MG63 (cell line): Measurements from ENCODE around the gene CLASRP. TPM values are rescaled to one million over a fixed set of nuclear protein-coding genes. Genes with fewer than 3 reads are reported as not detected.
"Not testable (repeated sequence)": the region's sequence is repeated elsewhere in the genome, so short reads cannot be mapped to it uniquely, and the experiment has no call there.

Experiments
- DNase-seq: peaks from one replicate; pipeline ENCODE4 v3.0.0-alpha.2; 2020
- H3K27me3 ChIP-seq: fragments of 250-450 bp; sonication (Bioruptor Pico); 2 replicates; pipeline ENCODE4 v1.5.1; 2020; ENCODE audit warnings: mild to moderate bottlenecking, moderate library complexity
- H3K36me3 ChIP-seq: fragments of 250-450 bp; sonication (Bioruptor Pico); 2 replicates; pipeline ENCODE4 v1.5.1; 2020; ENCODE audit warnings: mild to moderate bottlenecking, moderate library complexity
- H3K4me3 ChIP-seq: fragments of 250-450 bp; sonication (Bioruptor Pico); 2 replicates; pipeline ENCODE4 v1.5.1; 2020; ENCODE audit warnings: mild to moderate bottlenecking, moderate library complexity
- H3K9me3 ChIP-seq: fragments of 250-450 bp; sonication (Bioruptor Pico); 2 replicates; pipeline ENCODE4 v1.5.1; 2020; ENCODE audit warnings: mild to moderate bottlenecking, moderate library complexity
- total RNA-seq: library from RNA; depleted of rRNA; stranded (reverse); fragments of >200 nt; shearing (Covaris generic); gene quantifications from 2 replicates; pipeline ENCODE4 v1.2.3, GENCODE V29; 2014; ENCODE audit warnings: low replicate concordance; rRNA removed

CLASRP gene, protein sequence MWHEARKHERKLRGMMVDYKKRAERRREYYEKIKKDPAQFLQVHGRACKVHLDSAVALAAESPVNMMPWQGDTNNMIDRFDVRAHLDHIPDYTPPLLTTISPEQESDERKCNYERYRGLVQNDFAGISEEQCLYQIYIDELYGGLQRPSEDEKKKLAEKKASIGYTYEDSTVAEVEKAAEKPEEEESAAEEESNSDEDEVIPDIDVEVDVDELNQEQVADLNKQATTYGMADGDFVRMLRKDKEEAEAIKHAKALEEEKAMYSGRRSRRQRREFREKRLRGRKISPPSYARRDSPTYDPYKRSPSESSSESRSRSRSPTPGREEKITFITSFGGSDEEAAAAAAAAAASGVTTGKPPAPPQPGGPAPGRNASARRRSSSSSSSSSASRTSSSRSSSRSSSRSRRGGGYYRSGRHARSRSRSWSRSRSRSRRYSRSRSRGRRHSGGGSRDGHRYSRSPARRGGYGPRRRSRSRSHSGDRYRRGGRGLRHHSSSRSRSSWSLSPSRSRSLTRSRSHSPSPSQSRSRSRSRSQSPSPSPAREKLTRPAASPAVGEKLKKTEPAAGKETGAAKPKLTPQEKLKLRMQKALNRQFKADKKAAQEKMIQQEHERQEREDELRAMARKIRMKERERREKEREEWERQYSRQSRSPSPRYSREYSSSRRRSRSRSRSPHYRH
- 22.7 and 25.1 TPM in 2 replicates for total RNA-seq

DNA sequence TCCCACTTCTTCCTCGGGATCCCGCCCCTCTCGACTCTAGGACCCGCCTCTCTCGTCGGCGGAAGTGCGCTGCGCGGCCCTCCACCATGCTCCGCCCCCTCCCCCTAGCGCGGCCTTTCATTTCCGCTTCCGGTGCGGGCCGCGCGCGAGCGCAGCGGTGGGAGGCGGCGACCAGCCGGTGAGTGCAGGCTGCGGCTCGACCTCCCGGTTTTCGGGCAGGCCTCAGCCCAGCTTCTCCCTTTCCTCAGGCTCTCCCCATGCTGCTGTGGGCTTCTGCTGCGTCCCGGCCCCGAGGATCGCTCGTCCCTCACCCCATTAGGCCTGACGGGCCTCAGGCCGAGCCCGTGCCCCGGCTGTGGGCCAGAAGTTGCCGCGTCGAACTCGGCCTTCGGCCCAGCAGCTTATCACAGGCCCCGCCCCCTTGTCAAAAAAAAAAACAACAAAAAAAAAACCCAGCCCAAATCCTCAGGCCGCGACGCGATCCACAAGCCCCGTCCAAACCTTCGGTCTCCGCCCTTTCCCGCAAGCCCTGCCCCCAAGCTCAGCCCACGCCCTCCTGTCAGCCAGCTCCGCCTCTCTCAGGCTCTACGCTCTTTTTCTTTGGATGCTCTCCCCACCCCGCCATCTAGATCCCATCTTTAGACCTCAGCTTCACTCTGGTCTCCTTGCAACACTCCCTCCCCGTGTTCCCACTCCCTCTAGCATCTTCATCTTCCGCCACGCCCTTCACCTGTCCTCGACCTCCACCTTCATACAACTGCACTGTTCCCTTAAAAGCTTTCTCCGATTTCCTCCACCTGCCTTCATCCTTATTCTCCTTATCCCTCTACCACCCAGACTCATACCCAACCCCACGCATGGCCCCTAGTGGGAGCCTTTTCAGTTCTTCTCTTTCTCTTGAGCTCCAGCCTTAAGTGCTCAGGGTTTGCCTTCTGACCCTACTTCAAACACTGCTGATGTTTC lies at the start of gene CLASRP:
Gene CLASRP (plus strand): TSS at position 115 of the 963 bp plus-strand sequence. CDS start 1,168 bp downstream, outside the sequence.
- Histone ChIP-seq H3K36me3 (peaks cover 54% of the 10 kb centered on the region), H3K9me3 (no peaks in the 10 kb centered on the region), H3K27me3 (no peaks in the 10 kb centered on the region), H3K4me3 (peak within 1 kb of the TSS; percentile 92)
- DNase-seq: peak; percentile 93

DNA sequence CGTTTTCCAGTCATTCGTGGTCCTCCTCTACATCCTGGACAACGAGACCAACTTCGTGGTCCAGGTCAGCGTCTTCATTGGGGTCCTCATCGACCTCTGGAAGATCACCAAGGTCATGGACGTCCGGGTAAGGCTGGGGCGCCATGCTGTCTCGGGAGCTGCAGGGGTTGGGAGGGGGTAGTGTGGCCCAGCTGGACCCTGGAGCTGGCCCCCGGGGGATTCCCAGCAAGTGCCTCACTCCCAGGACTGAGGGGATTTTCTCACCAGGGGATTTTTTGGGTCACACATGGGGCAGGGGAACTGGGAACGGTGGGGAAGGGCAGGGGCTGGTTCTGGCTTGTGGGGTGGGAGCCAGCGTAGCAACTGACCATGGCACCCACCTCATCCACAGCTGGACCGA lies 48.4 kb upstream of the CLASRP start:
- no peak overlapping the region for H3K4me3 ChIP-seq
- no peaks in the 10 kb centered on the region for H3K27me3 ChIP-seq
- peaks cover 44% of the 10 kb centered on the region for H3K36me3 ChIP-seq
- DNase-seq: no peak
- H3K9me3 ChIP-seq: no peaks in the 10 kb centered on the region

DNA sequence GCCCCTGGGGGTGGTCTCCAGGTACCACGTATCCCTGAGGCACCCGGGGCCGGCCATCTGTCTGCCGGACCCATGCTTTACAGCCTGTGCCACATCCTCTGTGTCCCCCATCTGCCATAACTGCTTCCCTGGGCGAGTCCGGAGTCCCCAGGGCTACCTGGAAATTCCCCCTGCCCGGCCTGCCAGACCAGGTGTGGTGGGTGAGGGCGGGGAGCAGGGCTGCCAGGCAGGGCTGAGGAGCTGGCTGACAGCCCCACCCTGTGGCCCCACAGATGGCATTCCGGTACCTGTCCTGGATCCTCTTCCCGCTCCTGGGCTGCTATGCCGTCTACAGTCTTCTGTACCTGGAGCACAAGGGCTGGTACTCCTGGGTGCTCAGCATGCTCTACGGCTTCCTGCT lies 47.9 kb upstream of the CLASRP start:
- peaks cover 44% of the 10 kb centered on the region for H3K36me3 ChIP-seq

DNA sequence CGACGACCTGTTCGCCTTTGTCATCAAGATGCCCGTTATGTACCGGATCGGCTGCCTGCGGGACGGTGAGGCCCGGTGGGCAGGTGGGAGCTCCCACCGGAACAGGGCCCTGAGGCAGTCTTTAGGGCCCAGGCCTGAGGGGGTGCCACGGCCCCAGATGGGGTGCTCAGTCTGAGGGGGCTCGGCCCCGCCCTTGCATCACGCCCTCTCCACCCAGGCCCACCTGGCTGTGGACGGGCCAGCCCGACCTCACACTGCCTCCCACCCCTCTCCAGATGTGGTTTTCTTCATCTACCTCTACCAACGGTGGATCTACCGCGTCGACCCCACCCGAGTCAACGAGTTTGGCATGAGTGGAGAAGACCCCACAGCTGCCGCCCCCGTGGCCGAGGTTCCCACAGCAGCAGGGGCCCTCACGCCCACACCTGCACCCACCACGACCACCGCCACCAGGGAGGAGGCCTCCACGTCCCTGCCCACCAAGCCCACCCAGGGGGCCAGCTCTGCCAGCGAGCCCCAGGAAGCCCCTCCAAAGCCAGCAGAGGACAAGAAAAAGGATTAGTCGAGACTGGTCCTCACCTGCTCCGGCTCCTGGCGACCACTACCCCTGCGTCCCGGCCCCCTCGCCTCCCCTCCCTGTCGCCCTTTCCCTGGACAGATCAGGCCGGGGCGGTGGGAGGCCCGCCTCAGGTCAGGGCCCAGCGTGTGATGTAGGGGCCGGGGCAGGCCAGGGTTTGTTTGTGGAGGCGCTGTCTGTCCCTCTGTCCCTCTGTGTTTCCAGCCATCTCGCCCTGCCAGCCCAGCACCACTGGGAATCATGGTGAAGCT lies 46.3 kb upstream of the CLASRP start:
- H3K36me3 ChIP-seq: peaks cover 43% of the 10 kb centered on the region
- H3K4me3 ChIP-seq: no peak overlapping the region
- no peak for DNase-seq
- no peaks in the 10 kb centered on the region for H3K9me3 ChIP-seq
- H3K27me3 ChIP-seq: no peaks in the 10 kb centered on the region

More for the DNA sequence above, 47.9 kb upstream of the CLASRP start:
- no peak overlapping the region for H3K4me3 ChIP-seq
- H3K27me3 ChIP-seq: no peaks in the 10 kb centered on the region
- no peaks in the 10 kb centered on the region for H3K9me3 ChIP-seq
- no peak for DNase-seq

DNA sequence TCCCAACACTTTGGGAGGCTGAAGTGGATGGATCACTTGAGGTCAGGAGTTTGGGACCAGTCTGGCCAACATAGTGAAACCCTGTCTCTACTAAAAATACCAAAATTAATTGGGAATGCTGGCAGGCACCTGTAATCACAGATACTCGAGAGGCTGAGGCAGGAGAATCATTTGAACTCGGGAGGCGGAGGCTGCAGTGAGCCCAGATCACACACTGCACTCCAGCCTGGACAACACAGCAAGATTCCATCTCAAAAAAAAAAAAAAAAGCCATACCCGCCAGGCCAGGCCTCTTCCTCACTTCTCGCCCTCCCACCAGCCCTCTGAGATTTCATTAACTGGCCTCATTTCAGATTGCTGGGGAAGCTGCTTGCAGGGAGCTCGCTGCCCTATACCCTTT lies 45.3 kb upstream of the CLASRP start:
- Histone ChIP-seq H3K36me3 (peaks cover 33% of the 10 kb centered on the region), H3K4me3 (no peak overlapping the region), H3K27me3 (no peaks in the 10 kb centered on the region), H3K9me3 (no peaks in the 10 kb centered on the region)
- no peak for DNase-seq

DNA sequence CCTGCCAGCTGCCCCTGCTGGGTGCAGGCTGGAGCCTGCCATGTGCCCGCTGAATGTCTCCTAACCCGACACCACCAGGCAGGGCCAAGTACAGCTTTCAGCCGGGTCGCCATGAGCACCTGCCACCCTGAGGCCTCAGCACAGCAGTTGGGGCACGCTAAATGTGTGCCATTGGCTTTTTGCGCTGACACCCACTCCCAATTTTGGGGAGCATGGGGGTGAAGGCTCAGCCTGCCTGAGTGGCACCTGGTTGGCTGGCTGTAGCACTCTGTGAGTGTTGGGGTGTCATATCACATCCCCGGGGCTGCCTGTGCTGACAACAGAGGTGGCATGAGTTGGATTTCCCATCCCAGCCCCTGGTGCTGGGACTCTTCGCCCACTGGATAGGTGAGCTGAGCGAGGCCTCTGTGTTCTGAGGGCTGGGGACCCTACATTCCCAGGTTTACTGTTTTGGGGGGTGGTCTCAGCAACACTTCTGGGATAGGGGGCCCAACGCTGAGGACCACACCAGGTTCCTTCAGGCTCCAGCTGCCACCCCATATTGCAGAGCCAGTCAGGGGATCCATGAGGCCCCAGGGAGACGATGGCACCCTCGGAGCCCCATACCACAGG lies 44.8 kb upstream of the CLASRP start:
- DNase-seq: no peak
- H3K27me3 ChIP-seq: no peaks in the 10 kb centered on the region
- H3K4me3 ChIP-seq: no peak overlapping the region
- H3K36me3 ChIP-seq: peaks cover 28% of the 10 kb centered on the region
- H3K9me3 ChIP-seq: no peaks in the 10 kb centered on the region

DNA sequence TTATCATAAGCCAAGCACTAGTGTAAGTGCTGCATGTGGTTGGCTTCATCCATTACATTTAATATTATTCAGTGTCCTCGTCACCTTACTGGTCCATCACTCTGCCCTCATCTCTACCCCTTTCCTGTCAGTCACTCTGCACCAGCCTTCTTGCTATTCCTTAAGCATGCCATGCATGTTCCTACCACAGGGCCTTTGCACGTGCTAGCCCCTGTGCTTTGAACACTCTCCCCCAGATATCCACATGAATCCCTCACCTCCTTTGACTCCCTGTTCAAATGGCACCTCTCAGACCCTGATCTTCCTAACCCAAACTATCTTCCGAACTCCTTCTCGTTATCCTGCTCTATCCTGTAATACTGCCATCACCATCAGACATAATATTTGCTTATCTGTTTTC lies 40.8 kb upstream of the CLASRP start:
- Histone ChIP-seq H3K36me3 (no peaks in the 10 kb centered on the region; the same call in 1 of the 2 replicates), H3K27me3 (no peaks in the 10 kb centered on the region), H3K4me3 (no peak overlapping the region), H3K9me3 (no peaks in the 10 kb centered on the region)
- no peak for DNase-seq

DNA sequence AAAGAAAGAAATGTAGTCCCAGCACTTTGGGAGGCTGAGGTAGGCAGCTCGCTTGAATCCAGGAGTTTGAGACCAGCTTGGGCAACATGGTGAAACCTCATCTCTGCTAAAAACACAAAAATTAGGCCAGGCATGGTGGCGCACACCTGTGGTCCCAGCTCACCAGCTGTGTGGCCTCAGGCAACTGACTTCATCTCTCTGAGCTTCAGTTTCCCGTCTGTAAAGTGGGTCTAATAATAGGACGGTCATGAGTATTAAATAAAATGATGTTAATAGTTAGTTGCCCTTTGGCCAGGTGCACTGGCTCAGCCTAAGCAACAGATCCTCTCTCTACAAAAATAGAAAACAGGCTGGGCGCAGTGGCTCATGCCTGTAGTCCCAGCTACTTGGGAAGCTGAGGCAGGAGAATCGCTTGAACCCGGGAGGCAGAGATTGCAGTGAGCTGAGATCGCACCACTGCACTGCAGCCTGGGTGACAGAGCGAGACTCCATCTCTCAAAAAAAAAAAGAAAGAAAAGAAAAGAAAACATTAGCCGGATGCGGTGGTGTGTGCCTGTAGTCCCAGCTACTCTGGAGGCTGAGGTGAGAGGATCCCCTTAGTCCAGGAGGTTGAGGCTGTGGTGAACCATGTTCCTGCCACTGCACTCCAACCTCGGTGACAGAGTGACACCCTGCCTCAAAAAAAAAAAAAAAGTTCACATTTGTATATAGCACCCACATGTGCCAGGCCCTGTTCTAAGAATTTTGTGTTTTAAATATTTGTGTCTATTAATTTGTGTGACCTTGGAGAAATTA lies 39.5 kb upstream of the CLASRP start:
- DNase-seq, H3K36me3 ChIP-seq, H3K9me3 ChIP-seq: not testable (repeated sequence)

DNA sequence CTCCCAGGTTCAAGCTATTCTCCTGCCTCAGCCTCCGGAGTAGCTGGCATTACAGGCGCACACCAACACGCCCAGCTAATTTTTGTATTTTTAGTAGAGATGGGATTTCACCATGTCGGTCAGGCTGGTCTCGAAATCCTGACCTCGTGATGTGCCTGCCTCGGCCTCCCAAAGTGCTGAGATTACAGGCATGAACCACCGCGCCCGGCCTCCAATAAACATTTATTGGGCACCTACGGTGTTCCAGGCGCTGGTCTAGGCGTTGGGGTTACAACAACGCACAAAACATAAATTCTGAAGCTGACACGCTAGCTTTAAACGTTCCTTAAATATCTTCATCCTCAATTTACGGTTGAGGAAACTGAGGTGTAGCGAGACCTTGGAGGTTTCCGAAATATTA lies 38.2 kb upstream of the CLASRP start:
- DNase-seq, H3K27me3 ChIP-seq: not testable (repeated sequence)
- H3K4me3 ChIP-seq: peak overlapping the region; percentile 68

More for the DNA sequence above, 39.5 kb upstream of the CLASRP start:
- not testable (repeated sequence) for H3K4me3 ChIP-seq, H3K27me3 ChIP-seq

DNA sequence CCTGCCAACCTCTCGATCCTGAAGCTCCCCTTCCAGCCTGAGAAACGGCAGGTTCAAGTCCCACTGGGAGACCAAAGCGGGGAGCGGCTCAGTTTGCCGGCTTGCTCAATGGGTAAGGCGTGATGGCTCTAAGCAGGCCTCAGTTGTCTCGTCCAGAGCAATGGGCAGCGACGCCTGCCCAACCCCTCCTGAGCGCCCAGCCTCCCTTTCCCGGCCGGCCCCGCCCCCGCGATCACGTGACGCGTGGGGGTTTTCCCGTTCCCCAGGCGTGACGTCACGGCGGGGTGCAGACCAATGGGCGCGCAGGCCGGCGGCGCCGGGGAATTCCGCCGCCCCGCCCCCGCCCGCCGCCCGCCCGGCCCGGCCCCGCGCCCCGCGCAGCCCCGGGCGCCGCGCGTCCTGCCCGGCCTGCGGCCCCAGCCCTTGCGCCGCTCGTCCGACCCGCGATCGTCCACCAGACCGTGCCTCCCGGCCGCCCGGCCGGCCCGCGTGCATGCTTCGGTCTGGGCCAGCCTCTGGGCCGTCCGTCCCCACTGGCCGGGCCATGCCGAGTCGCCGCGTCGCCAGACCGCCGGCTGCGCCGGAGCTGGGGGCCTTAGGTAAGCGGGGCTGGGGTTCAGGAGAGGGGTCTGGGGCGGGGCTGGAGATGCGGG lies 37.6 kb upstream of the CLASRP start, which contains the start of gene RELB:
Gene RELB (plus strand): TSS at position 378 of the 653 bp plus-strand sequence. CDS start 116 bp downstream, at position 494.
- H3K36me3 ChIP-seq: peaks cover 2% of the 10 kb centered on the region; the same call in 1 of the 2 replicates
- DNase-seq: peak; percentile 90
- no peaks in the 10 kb centered on the region for H3K27me3 ChIP-seq
- H3K4me3 ChIP-seq: peak within 1 kb of the TSS; percentile 68
- no peaks in the 10 kb centered on the region for H3K9me3 ChIP-seq

More for the DNA sequence above, 38.2 kb upstream of the CLASRP start:
- H3K9me3 ChIP-seq, H3K36me3 ChIP-seq: not testable (repeated sequence)

DNA sequence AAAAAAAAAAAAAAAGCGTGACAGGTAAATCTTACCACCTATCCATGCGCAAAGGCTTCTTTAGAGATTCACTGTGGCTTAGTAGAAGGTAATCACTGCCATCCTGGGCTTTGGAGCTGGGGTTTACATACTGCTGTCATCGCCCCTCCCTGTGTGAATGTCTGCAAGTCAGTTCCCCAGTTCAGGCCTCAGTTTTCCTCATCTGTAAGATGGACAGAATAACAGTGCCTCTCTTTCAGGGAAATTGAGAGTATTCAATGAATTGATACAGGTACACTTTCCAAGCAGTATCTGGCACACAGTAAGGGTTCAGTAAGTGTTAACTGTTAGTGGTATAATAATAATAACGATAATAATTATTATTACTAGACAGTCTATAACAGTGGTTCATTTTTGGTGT lies 35.4 kb upstream of the CLASRP start:
- peaks cover 5% of the 10 kb centered on the region for H3K36me3 ChIP-seq
- no peaks in the 10 kb centered on the region for H3K27me3 ChIP-seq
- H3K9me3 ChIP-seq: no peaks in the 10 kb centered on the region
- H3K4me3 ChIP-seq: no peak overlapping the region
- DNase-seq: no peak

DNA sequence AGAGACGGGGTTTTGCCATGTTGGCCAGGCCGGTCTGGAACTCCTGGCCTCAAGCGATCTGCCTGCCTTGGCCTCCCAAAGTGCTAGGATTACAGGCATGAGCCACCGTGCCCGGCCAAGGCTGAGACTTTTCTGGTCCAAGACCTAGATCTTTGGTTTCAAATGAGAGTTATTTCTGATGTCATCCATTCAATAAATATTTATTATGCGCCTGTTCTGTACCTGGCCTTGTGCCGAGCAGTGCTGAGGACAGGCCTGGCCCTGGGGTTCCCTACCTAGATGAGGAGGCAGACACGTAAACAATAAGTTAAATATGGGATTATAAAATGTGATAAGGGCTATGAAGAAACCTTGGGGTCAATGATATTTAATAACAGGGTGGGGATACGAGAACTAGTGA lies 33.1 kb upstream of the CLASRP start:
- no peak for DNase-seq
- no peaks in the 10 kb centered on the region for H3K9me3 ChIP-seq
- H3K36me3 ChIP-seq: peaks cover 5% of the 10 kb centered on the region
- no peaks in the 10 kb centered on the region for H3K27me3 ChIP-seq
- no peak overlapping the region for H3K4me3 ChIP-seq

DNA sequence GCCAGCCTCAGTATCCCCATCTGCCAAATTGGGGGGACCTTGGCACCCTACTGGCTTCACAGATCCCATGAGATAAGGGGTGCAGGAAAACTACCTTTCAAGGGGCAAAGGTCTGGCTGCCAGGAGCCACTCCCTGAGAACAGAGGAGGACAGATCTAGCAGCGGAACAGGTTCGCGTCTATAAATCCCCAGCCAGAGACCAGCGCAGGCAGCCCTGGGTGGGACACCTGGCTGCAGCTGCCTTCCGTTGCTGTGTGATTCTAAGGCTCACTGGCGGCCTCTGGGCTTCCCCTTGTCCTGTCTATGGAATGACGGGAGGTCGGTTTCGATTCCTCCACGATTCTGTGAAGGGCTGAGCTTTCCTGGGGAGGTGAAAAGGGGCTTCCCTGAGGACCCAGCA lies 30.3 kb upstream of the CLASRP start:
- Histone ChIP-seq H3K4me3 (no peak overlapping the region), H3K36me3 (peaks cover 8% of the 10 kb centered on the region; the same call in 1 of the 2 replicates)
- no peak for DNase-seq

DNA sequence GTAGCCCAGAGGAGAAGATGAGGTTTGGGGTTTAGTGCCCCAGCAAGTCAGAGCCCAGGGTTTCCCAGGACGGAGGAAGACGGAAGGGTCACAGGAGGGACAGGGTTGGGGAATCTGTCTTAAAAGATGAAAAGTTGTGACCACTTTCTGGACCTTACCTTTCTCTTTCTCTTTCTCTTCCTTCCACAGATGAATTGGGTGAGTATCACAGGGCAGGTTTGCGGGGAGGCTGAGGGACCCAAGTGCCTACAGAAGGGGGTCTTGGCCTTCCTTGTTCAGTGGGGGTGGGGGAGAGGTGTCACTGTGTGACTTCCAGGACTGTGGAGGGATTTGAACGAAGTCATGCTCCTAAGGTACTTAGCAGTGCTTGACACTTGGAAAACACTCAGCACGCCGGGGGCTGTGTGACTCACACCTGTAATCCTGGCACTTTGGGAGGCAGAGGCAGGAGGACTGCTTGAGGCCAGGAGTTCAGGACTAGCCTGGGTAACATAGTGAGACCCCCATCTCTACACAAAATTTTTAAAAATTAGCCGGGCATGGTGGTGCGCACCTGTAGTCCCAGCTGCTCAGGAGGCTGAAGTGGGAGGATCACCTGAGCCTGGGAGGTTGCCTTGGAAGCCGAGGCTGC lies 29.1 kb upstream of the CLASRP start:
- H3K27me3 ChIP-seq: no peaks in the 10 kb centered on the region
- no peaks in the 10 kb centered on the region for H3K9me3 ChIP-seq
- DNase-seq: no peak
- H3K36me3 ChIP-seq: peaks cover 7% of the 10 kb centered on the region; the same call in 1 of the 2 replicates
- H3K4me3 ChIP-seq: no peak overlapping the region

More for the DNA sequence above, 30.3 kb upstream of the CLASRP start:
- Histone ChIP-seq H3K27me3 (no peaks in the 10 kb centered on the region), H3K9me3 (no peaks in the 10 kb centered on the region)
